ENCODE measurements around the gene ABI3BP.

The ABI3BP gene

DNA sequence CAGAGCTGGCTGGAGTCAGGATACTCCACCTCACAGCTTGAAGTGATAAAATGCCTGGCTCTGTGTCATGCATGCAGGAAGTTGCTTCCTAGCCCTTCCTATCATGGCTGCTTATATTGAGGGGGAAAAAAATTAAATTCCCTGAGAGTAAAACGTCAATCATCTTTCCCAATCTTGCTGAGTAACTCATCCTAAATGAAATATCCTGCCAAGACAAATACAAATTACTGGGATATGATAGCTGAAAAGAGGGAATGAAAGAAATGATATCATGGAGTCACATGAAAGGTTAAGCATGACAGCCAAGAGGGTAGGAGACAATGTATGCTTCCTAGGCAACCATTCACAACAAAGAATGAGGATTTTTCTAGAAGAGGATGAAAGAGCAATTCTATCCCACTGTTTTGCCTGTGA lies 110.6 kb downstream of the ABI3BP start:
- DNase-seq, result no peak

DNA sequence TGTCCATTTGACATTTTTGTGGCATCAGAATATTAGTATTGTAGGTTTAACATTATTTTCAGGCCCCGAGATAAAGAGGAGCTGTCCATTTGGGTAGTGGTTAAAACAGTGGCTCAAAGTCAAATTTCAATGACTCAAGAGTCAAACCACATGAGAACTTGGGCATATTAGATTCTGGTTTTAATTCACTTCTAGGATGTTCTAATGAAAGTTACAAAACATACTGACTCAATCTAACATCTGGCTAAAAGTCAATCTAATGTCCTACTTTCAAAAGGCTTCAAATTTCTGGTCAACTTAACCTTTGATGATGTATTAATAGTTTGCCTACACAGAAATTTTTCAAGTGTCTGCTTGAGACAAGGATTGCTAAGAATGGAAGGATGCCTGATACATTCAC lies 112.4 kb downstream of the ABI3BP start:
- no peak for DNase-seq

DNA sequence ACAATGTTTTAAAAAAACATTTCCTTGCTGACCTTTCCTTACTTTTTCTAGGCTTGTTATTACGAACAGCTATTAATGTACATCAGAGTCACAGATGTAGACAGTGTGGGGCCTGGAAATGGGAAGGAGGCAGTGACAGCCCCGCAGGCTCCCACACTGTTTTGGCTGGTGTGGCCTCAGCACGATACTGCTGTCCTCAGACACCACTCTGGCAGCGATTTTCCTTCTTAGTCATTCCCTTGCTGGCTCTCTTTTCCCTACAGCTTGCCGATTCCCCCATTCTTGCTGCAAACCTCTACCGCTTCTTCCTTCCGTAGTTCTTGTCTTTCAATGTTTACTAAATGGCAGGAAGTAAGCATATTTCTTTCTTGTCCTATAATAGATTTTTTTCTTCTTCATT lies 113.1 kb downstream of the ABI3BP start:
- DNase-seq, result no peak

DNA sequence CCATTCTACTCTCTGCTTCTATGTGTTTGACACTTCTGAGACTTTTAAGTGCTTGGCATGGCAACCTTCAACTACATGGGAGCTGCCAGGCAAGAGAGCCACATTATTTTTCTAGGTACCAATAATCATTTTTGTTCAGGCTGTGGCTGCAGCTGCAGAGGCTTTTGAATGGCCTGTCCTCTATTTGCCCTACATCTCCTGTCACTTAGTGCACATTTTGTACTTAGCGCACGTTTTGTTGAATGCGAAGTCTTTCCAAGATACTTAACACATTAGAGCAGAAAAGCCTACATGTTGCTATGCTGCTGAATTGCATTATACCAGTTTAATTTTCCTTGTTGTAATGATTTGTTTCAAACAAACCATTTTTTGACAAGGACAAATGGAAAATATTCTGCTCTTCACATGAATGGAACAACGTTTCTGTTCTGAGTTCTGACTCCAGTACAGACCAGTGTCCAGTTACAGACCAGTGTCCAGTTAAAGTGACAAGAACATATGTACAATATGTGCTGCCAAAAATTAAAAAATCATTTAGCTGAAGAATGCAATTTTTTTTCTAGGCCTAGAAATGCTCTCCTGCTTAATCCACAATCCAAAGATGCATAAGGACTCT lies 113.9 kb downstream of the ABI3BP start:
- DNase-seq, result no peak

DNA sequence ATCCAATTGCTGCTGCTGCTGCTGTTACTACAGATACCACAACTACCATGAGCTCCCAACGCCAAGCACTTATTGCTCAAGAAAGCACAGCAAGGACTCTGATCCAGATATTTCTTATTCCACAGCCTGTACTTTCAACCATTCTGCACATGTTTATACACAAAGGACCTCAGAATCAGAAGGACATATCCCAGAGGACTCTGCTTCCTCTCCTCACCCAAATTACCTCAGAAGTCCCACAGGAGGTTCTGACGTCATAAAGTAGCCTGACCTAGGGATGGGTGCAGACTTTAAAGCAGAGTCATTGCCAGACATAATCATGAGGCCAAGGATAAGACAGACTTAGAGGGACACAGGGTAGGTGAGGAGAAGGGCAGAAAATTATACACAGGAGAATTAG lies 115.9 kb downstream of the ABI3BP start:
- no peak for DNase-seq

DNA sequence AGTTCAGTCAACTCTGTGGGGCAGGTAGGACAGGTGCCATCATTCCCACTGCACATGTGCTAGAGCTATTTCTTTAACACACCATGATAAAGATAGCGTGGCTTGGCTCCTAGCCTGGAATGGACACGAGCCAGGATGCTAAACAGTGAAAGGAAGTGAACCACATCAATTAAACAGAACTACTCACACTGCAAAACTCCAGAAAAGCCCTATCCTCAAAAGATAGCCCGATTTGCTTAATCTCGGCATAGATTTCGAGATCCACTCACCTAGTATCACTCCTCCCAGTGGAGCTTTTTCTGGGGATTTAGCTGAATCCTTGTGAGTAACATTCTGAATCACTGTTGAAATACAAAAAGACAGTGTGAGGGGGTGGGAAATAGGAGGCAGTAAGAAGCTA lies 118.0 kb downstream of the ABI3BP start:
- DNase-seq, result no peak

DNA sequence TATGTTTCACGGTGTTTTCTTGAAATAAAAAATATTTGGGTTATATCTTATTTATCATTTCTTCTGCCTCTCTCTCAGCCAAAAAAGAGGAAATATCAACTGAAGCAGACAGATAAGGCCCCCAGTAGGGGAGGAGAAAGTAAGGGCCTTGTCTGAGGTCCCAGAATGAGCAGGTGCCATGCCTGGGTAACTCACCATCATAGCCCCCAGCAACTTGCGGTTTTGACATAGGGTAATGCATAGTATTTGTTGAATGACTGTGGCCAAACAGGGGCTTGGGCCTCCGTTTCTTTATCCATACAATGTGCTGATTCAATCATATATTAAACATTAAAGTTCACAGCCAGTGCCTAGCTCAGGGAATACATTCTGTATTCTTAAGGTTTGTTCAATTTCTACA lies 119.6 kb downstream of the ABI3BP start:
- no peak for DNase-seq

DNA sequence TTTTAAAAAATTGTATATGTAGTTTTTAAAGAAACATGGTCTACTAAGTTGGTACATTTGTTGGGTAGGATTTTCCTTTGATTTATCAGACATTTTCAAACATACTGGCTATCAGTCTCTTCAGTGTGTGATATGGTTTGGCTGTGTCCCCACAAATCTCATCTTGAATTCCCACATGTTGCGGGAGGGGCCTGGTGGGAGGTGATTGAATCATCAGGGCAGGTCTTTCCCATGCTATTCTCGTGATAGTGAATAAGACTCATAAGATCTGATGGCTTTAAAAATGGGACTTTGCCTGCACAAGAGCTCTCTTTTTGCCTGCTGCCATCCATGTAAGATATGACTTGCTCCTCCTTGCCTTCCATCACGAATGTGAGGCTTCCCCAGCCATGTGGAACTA lies 121.9 kb downstream of the ABI3BP start:
- no peak for DNase-seq

DNA sequence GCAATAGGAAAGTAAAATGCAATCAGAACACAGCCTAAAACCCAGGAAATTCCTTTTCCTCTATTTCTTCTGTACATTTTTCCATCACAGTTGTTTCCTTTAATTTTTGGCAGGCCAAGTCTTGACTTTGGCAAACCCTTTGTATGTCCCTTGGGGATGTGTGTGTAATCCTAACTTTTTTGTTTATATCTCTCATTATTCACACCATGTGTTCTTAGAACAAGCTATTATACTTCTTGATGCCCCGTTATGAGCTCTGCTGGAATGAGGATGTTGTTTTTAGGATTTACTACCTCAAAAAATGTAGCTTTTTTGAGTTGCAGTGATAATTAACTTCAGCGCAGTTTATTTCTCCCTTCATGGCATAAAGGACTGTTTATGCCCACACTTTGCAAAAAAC lies 123.4 kb downstream of the ABI3BP start:
- no peak for DNase-seq

DNA sequence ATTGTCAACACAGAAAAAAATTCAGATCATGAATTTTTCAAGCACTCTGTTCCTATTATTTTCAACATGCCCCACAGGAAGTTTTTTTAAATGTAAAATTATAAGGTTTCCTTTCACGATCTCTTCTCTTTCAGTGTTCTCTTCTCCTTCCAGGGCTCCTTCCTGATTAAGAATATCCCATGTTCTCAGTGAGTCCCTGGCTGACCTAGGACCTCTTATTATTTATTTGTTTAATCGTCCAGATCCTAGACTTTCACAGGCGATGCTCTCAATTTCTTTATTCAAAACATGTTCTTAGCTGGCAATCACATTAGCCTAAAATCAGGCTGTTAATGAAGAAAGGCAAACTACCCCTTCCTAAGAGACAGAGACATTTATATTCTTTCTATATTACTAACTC lies 124.3 kb downstream of the ABI3BP start:
- no peak for DNase-seq

DNA sequence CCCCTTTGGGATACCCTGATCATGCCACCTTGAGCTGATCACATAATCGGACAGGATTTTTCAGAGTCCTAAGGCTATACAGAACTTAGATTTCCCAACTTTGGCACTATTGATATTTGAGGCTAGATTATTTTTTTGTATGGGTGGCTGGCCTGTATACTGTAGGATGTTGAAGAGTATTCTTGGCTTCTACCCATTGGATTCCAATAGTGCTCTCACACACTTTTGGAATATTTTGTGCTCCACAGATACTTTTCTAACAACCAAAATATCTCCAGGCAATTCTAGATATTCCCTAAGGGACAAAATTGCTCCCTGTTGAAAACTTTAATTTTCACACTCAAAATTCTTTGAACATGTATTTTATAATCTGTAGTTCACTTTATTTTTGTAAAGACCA lies 125.1 kb downstream of the ABI3BP start:
- DNase-seq, result no peak

DNA sequence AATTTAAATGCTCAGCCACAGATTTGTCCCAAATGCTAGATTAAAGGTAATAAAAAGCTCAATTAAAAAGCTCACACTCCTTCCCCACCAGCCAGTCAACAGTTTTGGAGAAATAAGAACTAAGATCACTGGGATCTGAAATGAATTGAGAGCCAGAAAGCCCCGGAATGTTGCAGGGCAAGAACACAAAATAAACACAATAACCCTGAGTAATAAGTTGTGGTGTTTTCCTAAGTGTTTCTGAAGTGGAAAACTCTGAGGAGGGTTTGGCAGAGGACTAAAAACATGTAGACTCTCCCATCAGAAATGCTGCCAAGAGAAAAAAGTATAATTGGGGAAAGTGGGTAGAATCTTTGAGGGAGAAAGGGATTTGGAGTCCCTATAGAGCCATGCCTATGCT lies 127.8 kb downstream of the ABI3BP start:
- DNase-seq, result no peak

DNA sequence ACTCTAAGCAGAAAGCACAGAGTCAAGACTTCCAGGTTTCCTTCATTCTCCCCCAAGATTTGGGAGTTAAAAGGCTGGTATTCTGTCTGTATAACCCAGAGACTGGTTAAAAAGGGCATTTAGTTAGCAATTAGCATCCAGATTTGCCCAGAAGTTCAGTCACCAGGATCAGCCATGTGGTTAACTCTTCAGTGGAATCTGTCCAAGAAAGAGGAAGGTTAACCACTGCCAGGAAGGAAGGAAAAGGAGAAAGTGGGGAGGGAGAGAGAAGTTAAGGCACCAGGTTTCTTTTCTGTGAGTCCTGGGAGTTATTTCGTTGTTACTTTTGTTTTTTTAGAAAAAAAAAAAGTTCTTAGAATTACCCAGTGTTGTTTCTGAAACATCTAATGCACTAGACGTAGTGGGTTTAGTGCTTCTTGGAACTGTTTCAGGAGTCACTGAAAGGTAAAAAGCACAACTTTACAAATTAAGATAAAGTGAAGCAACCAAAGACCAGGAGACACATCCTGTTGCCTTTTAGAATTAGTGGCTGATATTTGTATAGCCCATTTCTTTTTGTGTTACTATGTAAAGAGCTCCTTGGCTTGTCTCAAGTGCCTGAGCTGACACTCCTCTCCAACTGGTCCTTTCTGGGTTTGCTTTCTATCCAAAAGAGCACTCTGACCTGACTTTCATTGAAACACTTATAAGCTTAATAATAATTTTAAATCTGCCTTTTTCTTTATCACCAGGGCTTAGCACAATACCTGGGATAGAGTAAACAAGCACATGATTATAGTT lies 128.6 kb downstream of the ABI3BP start:
- DNase-seq, result no peak

DNA sequence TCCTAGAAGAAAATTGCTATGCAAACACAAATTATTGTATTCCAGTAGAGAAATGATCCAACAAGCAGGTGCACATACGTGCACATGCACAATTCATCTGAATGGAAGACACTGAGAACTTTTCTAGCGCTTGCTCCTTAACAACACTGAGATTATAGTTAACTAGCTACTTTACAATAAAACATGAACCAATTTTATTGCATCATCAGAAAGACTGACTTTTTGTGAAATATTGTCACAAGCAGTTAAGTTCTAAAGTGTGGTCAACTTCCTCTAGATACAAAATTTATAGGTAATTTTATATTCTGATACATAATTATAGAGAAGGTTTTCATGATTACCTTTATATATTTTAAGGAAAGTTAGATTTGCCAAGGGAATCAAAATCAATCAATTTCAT lies 135.4 kb downstream of the ABI3BP start:
- DNase-seq, result no peak

DNA sequence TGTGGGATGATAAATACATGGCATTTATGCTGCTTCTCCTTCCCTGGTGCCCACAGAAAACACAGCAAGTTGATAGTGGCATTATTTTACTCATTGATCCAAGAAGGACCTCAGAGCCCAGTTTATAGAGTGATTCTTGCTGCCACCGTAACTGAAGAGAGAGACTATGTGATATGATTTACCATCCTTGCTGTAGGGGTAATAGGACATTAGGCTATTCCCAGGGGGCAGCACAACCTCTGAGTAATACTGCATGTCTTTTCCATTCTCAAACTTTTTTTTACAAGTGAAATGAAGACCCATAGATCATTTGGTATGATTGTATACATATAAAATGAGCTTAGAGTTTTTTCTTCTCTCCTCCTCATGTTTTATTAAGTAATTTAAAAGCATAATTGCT lies 136.4 kb downstream of the ABI3BP start:
- no peak for DNase-seq

DNA sequence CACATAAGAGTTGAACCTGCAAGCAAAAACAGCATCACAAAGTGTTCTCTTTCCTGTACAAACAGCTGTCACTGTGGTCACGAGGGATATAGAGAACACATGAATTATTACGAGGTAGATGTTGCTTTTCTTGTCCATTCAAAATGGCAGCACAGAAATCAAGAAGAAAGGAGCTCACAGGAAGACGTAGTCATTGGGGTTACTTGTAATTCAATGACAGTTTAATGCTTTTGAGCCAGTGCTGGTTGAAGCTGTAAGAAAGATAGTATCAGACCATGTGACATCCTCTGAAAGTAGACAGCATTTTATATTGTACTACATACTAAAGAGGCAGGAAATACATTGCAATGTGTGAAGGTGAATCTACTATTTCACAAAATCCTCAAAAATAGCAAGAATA lies 140.4 kb downstream of the ABI3BP start:
- no peak for DNase-seq

DNA sequence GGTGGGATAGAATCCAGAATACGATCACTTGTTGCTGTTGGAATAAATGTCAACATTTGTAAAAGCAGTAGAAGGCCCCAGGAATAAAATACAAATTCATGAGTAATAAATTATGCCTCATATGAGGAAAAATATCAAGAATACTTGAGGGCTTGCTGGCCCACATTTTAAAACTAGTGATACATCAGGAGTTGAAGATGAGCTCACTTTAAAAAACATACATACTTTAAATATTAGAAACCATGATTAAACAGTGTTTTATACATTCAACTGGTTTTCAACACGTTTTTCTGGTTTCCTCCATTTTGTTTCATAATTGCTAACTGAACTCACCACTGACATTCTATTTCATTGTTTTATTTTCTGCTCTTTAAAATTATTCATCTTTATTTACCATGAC lies 142.5 kb downstream of the ABI3BP start:
- no peak for DNase-seq

DNA sequence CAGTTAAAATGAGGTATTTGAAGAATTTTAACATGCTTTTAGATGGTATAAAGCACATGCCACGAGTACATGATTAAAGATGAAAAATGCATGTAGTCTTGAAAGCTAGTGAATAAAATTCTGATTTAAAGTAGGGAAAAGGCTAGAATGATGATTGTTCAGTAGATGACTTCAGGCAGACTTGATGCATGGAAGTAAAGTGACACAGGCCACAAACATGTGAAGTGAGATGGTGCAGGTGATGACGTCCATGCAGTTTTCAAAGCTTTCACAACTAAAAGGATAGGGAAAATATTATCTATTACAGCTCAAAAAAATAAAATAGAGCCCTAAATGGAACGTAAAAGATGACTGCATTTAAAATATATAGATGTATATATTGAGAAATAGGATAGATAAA lies 143.1 kb downstream of the ABI3BP start:
- DNase-seq, result no peak

DNA sequence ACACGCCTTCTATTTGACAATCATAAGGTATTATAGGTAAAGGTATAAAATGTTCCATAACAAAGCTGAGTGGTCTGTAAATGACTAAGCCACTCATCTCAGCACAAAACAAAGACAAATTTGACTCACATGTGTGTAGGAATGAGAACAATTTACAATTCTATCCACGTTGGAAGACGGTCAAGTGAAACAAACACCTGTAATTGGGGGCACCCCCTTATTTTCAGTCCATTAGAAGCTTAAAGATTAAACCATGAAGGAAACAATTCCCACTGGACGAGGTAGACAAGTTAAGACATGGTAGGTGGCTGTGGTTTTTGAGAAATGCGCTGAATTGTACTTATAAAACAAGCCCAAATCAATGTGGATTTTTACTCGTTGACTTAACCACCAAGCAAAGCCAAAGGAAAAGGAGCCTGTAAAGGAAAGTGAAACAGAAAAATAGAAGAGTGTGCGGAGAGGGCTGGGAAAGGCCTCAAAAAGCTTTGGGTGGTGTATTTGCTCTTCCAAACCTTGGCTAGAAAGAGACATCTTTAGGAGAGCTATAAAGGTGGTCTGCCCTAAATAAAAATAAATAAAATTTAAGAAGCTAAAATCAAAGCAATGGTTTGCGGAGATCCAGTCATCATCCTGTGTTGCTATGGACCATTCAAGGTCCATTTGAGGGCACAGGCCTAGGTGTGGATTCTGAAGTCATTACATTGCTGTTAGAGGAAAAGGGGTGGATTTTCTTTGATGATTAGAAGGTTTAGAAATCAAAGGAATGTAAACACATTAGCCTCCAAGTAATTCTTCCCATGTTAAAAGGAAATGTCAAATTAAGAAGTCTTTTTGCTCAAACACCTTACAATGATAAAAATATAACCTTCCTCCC lies 148.9 kb downstream of the ABI3BP start:
- no peak for DNase-seq

DNA sequence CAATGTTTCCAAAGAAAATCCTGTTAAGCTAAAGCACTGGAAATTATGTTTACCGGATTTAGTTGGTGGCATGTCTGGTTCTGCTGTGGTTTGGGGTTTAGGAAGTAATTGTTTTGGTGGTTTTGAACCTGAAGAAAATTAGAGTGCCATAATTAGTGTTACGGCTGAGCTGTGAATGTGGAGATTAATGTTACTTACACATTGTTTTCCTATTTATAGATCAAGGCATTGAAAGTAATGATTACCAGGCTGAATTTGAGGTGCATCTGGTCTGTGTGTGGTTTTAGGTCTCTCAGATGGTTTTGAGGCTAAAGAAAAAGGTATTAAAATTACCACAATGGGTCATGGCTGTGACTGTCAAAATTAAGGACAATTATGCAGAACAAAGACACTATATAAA lies 155.1 kb downstream of the ABI3BP start:
- no peak for DNase-seq

DNA sequence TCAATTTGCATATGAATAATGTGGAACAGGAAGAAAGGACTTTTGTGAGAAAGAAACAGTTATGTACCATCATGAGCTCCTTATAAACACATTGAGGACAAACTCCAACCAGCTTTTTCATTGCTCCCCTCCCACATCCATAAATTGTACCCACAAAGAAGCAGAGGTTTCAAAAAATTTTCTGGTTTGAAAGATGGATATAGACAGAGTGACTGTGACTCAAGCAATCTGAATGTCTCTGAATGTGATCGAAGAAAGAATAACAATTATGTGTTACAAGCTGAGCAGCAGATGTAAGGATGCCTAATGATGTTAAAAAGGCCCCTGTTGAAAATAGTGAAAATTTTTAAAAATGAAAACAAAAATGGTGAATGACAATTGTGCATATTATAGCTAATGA lies 156.6 kb downstream of the ABI3BP start:
- no peak for DNase-seq

DNA sequence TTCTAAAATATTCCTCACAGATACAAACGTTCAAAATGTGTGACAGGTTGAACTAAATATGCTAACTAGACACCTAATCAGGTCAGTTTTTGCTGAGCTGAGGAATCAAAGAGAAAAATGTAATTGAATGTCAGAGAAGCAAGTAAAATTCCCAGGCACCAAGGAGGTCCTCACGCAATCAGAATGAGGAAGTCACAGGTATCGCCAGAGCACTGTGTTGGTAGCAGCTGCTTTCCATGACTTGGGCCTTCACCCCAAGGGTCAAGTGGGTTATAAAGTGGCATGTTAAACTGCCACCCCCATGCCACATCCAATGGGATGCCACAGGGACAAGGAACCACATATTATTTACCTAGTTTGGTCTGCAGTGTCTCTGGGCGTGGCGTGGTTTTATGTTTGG lies 158.9 kb downstream of the ABI3BP start:
- no peak for DNase-seq

DNA sequence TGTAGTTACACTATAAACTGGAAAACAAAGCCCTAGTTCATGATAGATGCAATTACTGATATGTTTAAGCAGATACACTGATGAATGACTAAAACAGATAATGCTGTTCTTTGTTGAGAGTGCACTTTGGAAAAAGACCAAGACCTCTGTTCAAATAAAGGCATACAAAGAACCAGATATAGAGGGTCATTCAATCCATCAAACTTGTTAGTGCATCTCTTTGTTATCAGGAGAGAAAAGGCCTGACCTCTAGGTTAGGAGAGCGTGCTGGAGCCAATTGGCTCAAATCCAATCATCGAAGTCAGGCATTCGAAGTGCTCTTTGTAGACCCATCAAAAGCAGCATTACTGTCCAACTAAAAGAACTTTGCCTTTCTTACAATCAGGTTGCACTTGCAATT lies 159.7 kb downstream of the ABI3BP start:
- no peak for DNase-seq

DNA sequence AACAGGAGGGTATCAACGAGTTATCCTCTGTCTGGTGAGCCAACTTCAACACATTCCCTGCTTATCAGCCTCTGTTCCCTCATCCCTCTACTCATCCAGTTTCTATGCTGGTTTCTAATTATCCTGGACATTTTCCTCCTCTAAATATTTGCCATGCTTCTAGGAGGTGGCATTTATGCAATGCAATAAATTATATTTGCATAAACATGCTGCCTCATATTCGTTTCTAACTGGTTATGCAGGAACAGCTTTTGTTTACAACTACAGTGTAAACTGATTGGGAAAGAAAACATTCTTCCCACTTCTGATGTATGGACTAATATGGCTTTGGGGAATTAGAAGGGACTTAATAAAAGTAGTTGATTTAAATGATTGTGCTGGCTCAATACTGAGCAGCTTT lies 161.6 kb downstream of the ABI3BP start:
- DNase-seq, result no peak

Measured in T-helper 1 cell (primary cell).